Uterus (tissue), 2 donors: ENCODE results near the gene BEND6.

Experiments used
- CTCF ChIP-seq, 4 experiments: fragments of 200-600 bp in 2 of 4; fragments of 450-650 bp in 2 of 4; sonication (generic) in 2 of 4; IDR thresholded peaks; one replicate each; pipeline ENCODE4 v1.5.1; 2016 to 2019; ENCODE audit warnings: antibody characterized with exemption in 4 of 4, mild to moderate bottlenecking in 2 of 4, moderate library complexity in 1 of 4
- POLR2A ChIP-seq, 2 donors: fragments of 450-650 bp; IDR thresholded peaks; one replicate each; pipeline ENCODE4 v1.6.1; 2016; ENCODE audit warnings: antibody characterized with exemption in 2 of 2, mild to moderate bottlenecking in 1 of 2, moderate library complexity in 1 of 2

GRCh38 chr6:57074383-57074782, 119.5 kb downstream of the BEND6 start:
- TF ChIP-seq CTCF (IDR thresholded peaks at IDR 0.05) (no peak), POLR2A (IDR thresholded peaks at IDR 0.05) (no peak)
